Measurements from ENCODE around the gene WDR38.
"Not testable (repeated sequence)": the region's sequence is repeated elsewhere in the genome, so short reads cannot be mapped to it uniquely, and the experiment has no call there.

Gene WDR38

GRCh38 chr9:124834591-124834990 is 18.7 kb upstream of the WDR38 start:
- no peak for DNase-seq

- no peak for DNase-seq
Observed at GRCh38 chr9:124835026-124835557, 18.2 kb upstream of the WDR38 start.

GRCh38 chr9:124838132-124838531 is 15.1 kb upstream of the WDR38 start:
- DNase-seq, result not testable (repeated sequence)

GRCh38 chr9:124838567-124839275 is 14.5 kb upstream of the WDR38 start:
- DNase-seq, result not testable (repeated sequence)

GRCh38 chr9:124839612-124840299 is 13.5 kb upstream of the WDR38 start:
- DNase-seq, result no peak

GRCh38 chr9:124840300-124840833 is 12.9 kb upstream of the WDR38 start:
- no peak for DNase-seq

- no peak for DNase-seq
Observed at GRCh38 chr9:124841075-124841821, 12.0 kb upstream of the WDR38 start.

- no peak for DNase-seq
Observed at GRCh38 chr9:124843456-124844034, 9.7 kb upstream of the WDR38 start.

- DNase-seq, result no peak
Observed at GRCh38 chr9:124844291-124844690, 9.0 kb upstream of the WDR38 start.

- DNase-seq, result not testable (repeated sequence)
Observed at GRCh38 chr9:124846467-124846866, 6.8 kb upstream of the WDR38 start.

- DNase-seq, result no peak
Observed at GRCh38 chr9:124846969-124847368, 6.3 kb upstream of the WDR38 start.

GRCh38 chr9:124849801-124850200 is 3.5 kb upstream of the WDR38 start:
- DNase-seq, result no peak

GRCh38 chr9:124852121-124852828 is 985 bp upstream of the WDR38 start:
- DNase-seq, result no peak

- DNase-seq, result no peak
Observed at GRCh38 chr9:124853605-124854143, 414 bp downstream of the WDR38 start.

GRCh38 chr9:124854161-124854560 is 901 bp downstream of the WDR38 start:
- no peak for DNase-seq

- no peak for DNase-seq
Observed at GRCh38 chr9:124854822-124855221, 1.6 kb downstream of the WDR38 start.

GRCh38 chr9:124855566-124855943 is 2.3 kb downstream of the WDR38 start:
- DNase-seq, result no peak

- peak in 1 of 2 donors; percentile 59 for DNase-seq
Observed at GRCh38 chr9:124855944-124856765, 2.9 kb downstream of the WDR38 start.

- DNase-seq, result no peak
Observed at GRCh38 chr9:124857533-124858162, 4.4 kb downstream of the WDR38 start.

- DNase-seq, result no peak
Observed at GRCh38 chr9:124858330-124859046, 5.2 kb downstream of the WDR38 start.
